GM19452 (cell line): ENCODE measurements around the gene BPNT1.
"Not testable (repeated sequence)": the region's sequence is repeated elsewhere in the genome, so short reads cannot be mapped to it uniquely, and the experiment has no call there.

ENCODE experiments used
- ATAC-seq: cut with Tn5 transposase; IDR thresholded peaks from one replicate; pipeline ENCODE4 v1.9.1; 2021; ENCODE audit not compliant: unreplicated experiment

The BPNT1 gene

GRCh38 chr1:220089650-220090556 lies at the start of gene BPNT1:
BPNT1 (minus strand) TSS chr1:220089788; CDS start chr1:220079846, 9,942 bp downstream.
- ATAC-seq, result peak; percentile 56

GRCh38 chr1:220137019-220137786 lies 47.6 kb upstream of the BPNT1 start:
- ATAC-seq, result no peak

- no peak for ATAC-seq
Observed at GRCh38 chr1:220135755-220136154, 46.2 kb upstream of the BPNT1 start.

- no peak for ATAC-seq
Observed at GRCh38 chr1:220129479-220130210, 40.1 kb upstream of the BPNT1 start.

- ATAC-seq, result no peak
Observed at GRCh38 chr1:220127076-220127475, 37.5 kb upstream of the BPNT1 start.

- ATAC-seq, result no peak
Observed at GRCh38 chr1:220124542-220124941, 35.0 kb upstream of the BPNT1 start.

- no peak for ATAC-seq
Observed at GRCh38 chr1:220123889-220124288, 34.3 kb upstream of the BPNT1 start.

- ATAC-seq, result no peak
Observed at GRCh38 chr1:220123066-220123465, 33.5 kb upstream of the BPNT1 start.

- no peak for ATAC-seq
Observed at GRCh38 chr1:220121791-220122530, 32.4 kb upstream of the BPNT1 start.

- ATAC-seq, result no peak
Observed at GRCh38 chr1:220119043-220119512, 29.5 kb upstream of the BPNT1 start.

- ATAC-seq, result no peak
Observed at GRCh38 chr1:220113136-220113695, 23.6 kb upstream of the BPNT1 start.

- ATAC-seq, result not testable (repeated sequence)
Observed at GRCh38 chr1:220112600-220112999, 23.0 kb upstream of the BPNT1 start.

GRCh38 chr1:220110473-220110872 lies 20.9 kb upstream of the BPNT1 start:
- ATAC-seq, result not testable (repeated sequence)

GRCh38 chr1:220099826-220100225 lies 10.2 kb upstream of the BPNT1 start:
- ATAC-seq, result no peak

GRCh38 chr1:220094016-220094911 lies 4.7 kb upstream of the BPNT1 start, which contains the start of gene IARS2:
IARS2 (plus strand) TSS chr1:220094132; CDS start chr1:220094217, 85 bp downstream.
- peak; percentile 61 for ATAC-seq

- ATAC-seq, result no peak
Observed at GRCh38 chr1:220093361-220094015, 3.9 kb upstream of the BPNT1 start.

- ATAC-seq, result no peak
Observed at GRCh38 chr1:220092694-220093093, 3.1 kb upstream of the BPNT1 start.

GRCh38 chr1:220086261-220086686 lies 3.3 kb downstream of the BPNT1 start:
- peak; percentile 55 for ATAC-seq
